Body of pancreas (tissue), 4 donors: Measurements from ENCODE around the gene SPATA1.
"Not testable (repeated sequence)": the region's sequence is repeated elsewhere in the genome, so short reads cannot be mapped to it uniquely, and the experiment has no call there.

Experiments used
- CTCF ChIP-seq, 7 experiments: fragments of 450-650 bp in 4 of 7; fragments of 200-600 bp in 3 of 7; sonication (generic) in 3 of 7; IDR thresholded peaks; one replicate each; pipeline ENCODE4 v1.5.1; 2016 to 2019; ENCODE audit warnings: antibody characterized with exemption in 7 of 7
- POLR2A ChIP-seq, 3 donors: fragments of 450-650 bp; IDR thresholded peaks; one replicate each; pipeline ENCODE4 v1.6.1; 2016; ENCODE audit warnings: antibody characterized with exemption in 3 of 3, mild to moderate bottlenecking in 2 of 3

- not testable (repeated sequence) for TF ChIP-seq CTCF, POLR2A (IDR thresholded peaks at IDR 0.05)
Measured at GRCh38 chr1:84507887-84508286, 1.7 kb downstream of the SPATA1 start.
